B cell (primary cell): ENCODE data around the gene OPN1SW.

Source experiments
- EZH2 ChIP-seq: IDR thresholded peaks from 2 replicates; pipeline ENCODE4 v1.6.1; 2012; ENCODE audit warnings: borderline replicate concordance, low read depth, mild to moderate bottlenecking, moderate library complexity, low read length; ENCODE audit not compliant: insufficient read depth, poor library complexity, severe bottlenecking
- TF ChIP-seq, protein P1 (sequence below): fragments of 200-600 bp; IDR thresholded peaks from one replicate; pipeline ENCODE4 v1.8.0; 2022; ENCODE audit warnings: antibody characterized with exemption, mild to moderate bottlenecking

DNA sequence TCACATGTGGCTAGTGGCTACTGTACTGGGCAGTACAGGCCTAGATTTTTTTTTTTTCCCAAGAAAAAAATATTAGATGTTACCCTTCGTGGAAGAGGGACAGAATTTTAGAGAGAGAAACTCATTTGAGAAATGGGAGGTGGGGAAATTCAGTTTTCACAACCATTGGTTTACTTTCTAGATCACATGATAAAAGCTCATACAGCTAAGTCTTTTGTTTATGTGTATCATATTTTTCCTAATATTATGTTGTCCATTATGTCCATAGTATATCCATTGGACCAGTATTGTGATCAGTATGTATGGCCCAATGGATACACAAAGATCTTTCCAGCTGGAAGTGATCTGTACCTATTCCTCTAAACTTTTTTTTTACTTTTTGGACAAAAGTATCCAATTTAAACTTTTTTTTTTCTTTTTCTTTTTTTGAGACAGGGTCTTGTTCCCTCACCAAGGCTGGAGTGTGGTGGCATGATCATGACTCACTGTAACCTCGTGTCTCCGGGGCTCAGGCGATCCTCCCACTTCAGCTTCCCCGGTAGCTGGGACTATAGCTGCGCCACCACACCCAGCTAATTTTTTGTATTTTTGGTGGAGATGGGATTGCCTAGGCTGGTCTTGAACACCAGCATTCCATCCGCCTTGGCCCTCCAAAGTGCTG lies 32.4 kb downstream of the OPN1SW start:
- TF ChIP-seq EZH2, result no peak
- TF ChIP-seq, protein P1, sequence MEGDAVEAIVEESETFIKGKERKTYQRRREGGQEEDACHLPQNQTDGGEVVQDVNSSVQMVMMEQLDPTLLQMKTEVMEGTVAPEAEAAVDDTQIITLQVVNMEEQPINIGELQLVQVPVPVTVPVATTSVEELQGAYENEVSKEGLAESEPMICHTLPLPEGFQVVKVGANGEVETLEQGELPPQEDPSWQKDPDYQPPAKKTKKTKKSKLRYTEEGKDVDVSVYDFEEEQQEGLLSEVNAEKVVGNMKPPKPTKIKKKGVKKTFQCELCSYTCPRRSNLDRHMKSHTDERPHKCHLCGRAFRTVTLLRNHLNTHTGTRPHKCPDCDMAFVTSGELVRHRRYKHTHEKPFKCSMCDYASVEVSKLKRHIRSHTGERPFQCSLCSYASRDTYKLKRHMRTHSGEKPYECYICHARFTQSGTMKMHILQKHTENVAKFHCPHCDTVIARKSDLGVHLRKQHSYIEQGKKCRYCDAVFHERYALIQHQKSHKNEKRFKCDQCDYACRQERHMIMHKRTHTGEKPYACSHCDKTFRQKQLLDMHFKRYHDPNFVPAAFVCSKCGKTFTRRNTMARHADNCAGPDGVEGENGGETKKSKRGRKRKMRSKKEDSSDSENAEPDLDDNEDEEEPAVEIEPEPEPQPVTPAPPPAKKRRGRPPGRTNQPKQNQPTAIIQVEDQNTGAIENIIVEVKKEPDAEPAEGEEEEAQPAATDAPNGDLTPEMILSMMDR, result no peak
